Panc1 (cell line): Measurements from ENCODE around the gene SEPTIN2. TPM values are rescaled to one million over a fixed set of nuclear protein-coding genes. Genes with fewer than 3 reads are reported as not detected.

Experiments
- ATAC-seq: fragments of 200-7000 bp; cut with Tn5 transposase; 2 replicates; pipeline ENCODE4 v1.9.1; 2020; ENCODE audit warnings: mild to moderate bottlenecking, moderate library complexity
- BruUV-seq: library from RNA; stranded (reverse); fragments of 400-500 nt; replicated peaks from 2 replicates; lab custom pipeline; 2021; lab: Mats Ljungman, UMichigan
- CTCF ChIA-PET: fragments of 300-600 bp; sonication (Branson Sonifier 250); formaldehyde crosslinking; loops from one replicate; lab custom pipeline; 2022; ENCODE audit warnings: antibody characterized with exemption; lab: Charles Lee
- POLR2A ChIA-PET: fragments of 300-600 bp; sonication (Branson Sonifier 250); formaldehyde crosslinking; loops from one replicate; lab custom pipeline; 2022; ENCODE audit warnings: antibody characterized with exemption; lab: Charles Lee
- DNase-seq: peaks from one replicate; pipeline ENCODE4 v3.0.0-alpha.2; 2010; ENCODE audit warnings: low read depth, low spot score
- H3K27ac ChIP-seq: 2 replicates; pipeline ENCODE4 v1.5.1; 2011; ENCODE audit warnings: mild to moderate bottlenecking, low read length, inconsistent platforms
- H3K27me3 ChIP-seq: fragments of 200-500 bp; sonication (Bioruptor generic); 2 replicates; pipeline ENCODE4 v1.6.0; 2014; ENCODE audit warnings: low read length, inconsistent platforms; ENCODE audit not compliant: control insufficient read depth, insufficient read depth
- H3K36me3 ChIP-seq: fragments of 200-500 bp; sonication (Bioruptor generic); 2 replicates; pipeline ENCODE4 v1.5.1; 2014; ENCODE audit warnings: inconsistent platforms, mild to moderate bottlenecking, low read length, moderate library complexity; ENCODE audit not compliant: control insufficient read depth, insufficient read depth
- H3K4me1 ChIP-seq: 2 replicates; pipeline ENCODE4 v1.5.1; 2011; ENCODE audit warnings: inconsistent platforms, mild to moderate bottlenecking, low read length, moderate library complexity; ENCODE audit not compliant: control insufficient read depth, insufficient read depth
- H3K4me3 ChIP-seq, 2 experiments: 2 replicates each; pipeline ENCODE4 v1.5.1; 2011 to 2012; ENCODE audit warnings: low read depth in 2 of 2, low read length in 2 of 2, mild to moderate bottlenecking in 2 of 2, inconsistent platforms in 1 of 2, moderate library complexity in 1 of 2
- H3K9me3 ChIP-seq: fragments of 200-500 bp; sonication (Bioruptor generic); 2 replicates; pipeline ENCODE4 v1.5.1; 2014; ENCODE audit warnings: low read depth, mild to moderate bottlenecking, inconsistent platforms, low read length, moderate library complexity; ENCODE audit not compliant: control insufficient read depth, insufficient read depth
- POLR2AphosphoS5 ChIP-seq: IDR thresholded peaks from 2 replicates; pipeline ENCODE4 v1.6.1; 2012; ENCODE audit warnings: mild to moderate bottlenecking, low read depth, low read length, moderate library complexity
- SIN3A ChIP-seq: IDR thresholded peaks from 2 replicates; pipeline ENCODE4 v1.6.1; 2012; ENCODE audit warnings: low read depth, mild to moderate bottlenecking, low read length, moderate library complexity, borderline replicate concordance; ENCODE audit not compliant: insufficient read depth
- TCF7L2 ChIP-seq: IDR thresholded peaks from 2 replicates; pipeline ENCODE4 v1.6.1; 2011; ENCODE audit warnings: mild to moderate bottlenecking, low read depth, low read length, inconsistent platforms
- in situ Hi-C: cut with HindIII; loops from 2 replicates; pipeline ENCODE4 v1.10.0; 2016; ENCODE audit warnings: low sequenced_read_pairs, low pct_unique_long_range_greater_than_20kb
- intact Hi-C: fragments of 100-400 bp; cut with micrococcal nuclease; formaldehyde crosslinking; loops from one replicate; pipeline ENCODE4 v1.10.0; 2022; ENCODE audit not compliant: unreplicated experiment
- total RNA-seq: library from RNA; stranded (reverse); gene quantifications from one replicate; pipeline ENCODE4 v1.2.1, GENCODE V29; 2021; ENCODE audit not compliant: unreplicated experiment
- TF ChIP-seq, protein P1 (sequence below): fragments of 450-650 bp; IDR thresholded peaks from 2 replicates; pipeline ENCODE4 v1.5.1; 2017; ENCODE audit warnings: mild to moderate bottlenecking
- TF ChIP-seq, protein P2 (sequence below), 2 experiments: IDR thresholded peaks; 2 replicates each; pipeline ENCODE4 v1.6.1; 2011 to 2012; ENCODE audit warnings: low read depth in 2 of 2, control low read depth in 1 of 2, low read length in 1 of 2, mild to moderate bottlenecking in 1 of 2, moderate library complexity in 1 of 2; ENCODE audit not compliant: insufficient read depth in 1 of 2

Gene SEPTIN2
- total RNA-seq, 1 experiment from 2014 or later, result 303 TPM

DNA sequence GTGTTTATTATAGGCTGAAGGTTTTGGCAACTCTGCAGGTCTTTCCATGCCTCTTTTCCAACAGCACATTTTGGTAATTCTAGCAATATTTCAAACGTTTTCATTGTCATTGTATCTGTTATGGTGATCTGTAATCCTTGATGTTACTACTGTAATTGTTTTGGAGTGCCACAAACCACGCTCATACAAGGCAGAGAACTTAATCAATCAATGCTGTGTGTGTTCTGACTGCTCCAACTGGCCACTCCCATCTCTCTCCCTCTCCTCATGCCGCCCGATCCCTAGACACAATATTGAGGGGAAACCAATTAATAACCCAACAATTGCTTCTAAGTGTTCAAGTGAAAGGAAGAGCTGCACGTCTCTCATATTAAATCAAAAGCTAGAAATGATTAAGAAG, 33.2 kb upstream of the SEPTIN2 start:
- BruUV-seq, result no TSS peak

DNA sequence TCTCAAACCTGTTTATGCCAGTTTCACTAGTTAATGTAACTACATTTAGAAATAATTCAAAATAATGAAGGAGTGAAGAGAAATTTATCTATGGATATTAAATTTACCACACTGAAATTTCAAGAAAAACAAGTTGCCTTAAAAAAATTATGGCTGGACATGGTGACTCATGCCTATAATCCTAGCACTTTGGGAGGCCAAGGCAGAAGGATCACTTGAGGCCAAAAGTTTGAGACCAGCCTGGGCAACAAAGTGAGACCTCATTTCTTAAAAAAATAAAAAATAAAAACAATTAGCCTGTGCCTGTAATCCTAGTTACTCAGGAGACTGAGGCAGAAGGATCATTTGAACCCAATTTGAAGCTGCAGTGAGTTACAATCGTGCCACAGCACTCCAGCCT, 30.1 kb upstream of the SEPTIN2 start:
- no TSS peak for BruUV-seq

More for the DNA sequence above, 33.2 kb upstream of the SEPTIN2 start:
- no peak overlapping the region for H3K27ac ChIP-seq
- H3K4me1 ChIP-seq, result peaks cover 17% of the 10 kb centered on the region; the same call in 1 of the 2 replicates
- POLR2A ChIA-PET, result interaction anchor here (0.6 kb wide), 1 partner anchor 50 kb away, joined by 3 read pairs; no protein-coding TSS in a partner anchor
- DNase-seq (no peak), ATAC-seq (no peak)
- in situ Hi-C loops, result no loop called here
- CTCF ChIA-PET, result no interaction called here
- intact Hi-C loops, result no loop called here
- no peaks in the 10 kb centered on the region for H3K36me3 ChIP-seq
- no peaks in the 10 kb centered on the region for H3K9me3 ChIP-seq
- H3K27me3 ChIP-seq, result no peaks in the 10 kb centered on the region
- H3K4me3 ChIP-seq, result no peak overlapping the region
- TF ChIP-seq TCF7L2, result no peak
- TF ChIP-seq SIN3A, result no peak
- TF ChIP-seq, protein P1, sequence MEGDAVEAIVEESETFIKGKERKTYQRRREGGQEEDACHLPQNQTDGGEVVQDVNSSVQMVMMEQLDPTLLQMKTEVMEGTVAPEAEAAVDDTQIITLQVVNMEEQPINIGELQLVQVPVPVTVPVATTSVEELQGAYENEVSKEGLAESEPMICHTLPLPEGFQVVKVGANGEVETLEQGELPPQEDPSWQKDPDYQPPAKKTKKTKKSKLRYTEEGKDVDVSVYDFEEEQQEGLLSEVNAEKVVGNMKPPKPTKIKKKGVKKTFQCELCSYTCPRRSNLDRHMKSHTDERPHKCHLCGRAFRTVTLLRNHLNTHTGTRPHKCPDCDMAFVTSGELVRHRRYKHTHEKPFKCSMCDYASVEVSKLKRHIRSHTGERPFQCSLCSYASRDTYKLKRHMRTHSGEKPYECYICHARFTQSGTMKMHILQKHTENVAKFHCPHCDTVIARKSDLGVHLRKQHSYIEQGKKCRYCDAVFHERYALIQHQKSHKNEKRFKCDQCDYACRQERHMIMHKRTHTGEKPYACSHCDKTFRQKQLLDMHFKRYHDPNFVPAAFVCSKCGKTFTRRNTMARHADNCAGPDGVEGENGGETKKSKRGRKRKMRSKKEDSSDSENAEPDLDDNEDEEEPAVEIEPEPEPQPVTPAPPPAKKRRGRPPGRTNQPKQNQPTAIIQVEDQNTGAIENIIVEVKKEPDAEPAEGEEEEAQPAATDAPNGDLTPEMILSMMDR, result no peak
- TF ChIP-seq, protein P2, sequence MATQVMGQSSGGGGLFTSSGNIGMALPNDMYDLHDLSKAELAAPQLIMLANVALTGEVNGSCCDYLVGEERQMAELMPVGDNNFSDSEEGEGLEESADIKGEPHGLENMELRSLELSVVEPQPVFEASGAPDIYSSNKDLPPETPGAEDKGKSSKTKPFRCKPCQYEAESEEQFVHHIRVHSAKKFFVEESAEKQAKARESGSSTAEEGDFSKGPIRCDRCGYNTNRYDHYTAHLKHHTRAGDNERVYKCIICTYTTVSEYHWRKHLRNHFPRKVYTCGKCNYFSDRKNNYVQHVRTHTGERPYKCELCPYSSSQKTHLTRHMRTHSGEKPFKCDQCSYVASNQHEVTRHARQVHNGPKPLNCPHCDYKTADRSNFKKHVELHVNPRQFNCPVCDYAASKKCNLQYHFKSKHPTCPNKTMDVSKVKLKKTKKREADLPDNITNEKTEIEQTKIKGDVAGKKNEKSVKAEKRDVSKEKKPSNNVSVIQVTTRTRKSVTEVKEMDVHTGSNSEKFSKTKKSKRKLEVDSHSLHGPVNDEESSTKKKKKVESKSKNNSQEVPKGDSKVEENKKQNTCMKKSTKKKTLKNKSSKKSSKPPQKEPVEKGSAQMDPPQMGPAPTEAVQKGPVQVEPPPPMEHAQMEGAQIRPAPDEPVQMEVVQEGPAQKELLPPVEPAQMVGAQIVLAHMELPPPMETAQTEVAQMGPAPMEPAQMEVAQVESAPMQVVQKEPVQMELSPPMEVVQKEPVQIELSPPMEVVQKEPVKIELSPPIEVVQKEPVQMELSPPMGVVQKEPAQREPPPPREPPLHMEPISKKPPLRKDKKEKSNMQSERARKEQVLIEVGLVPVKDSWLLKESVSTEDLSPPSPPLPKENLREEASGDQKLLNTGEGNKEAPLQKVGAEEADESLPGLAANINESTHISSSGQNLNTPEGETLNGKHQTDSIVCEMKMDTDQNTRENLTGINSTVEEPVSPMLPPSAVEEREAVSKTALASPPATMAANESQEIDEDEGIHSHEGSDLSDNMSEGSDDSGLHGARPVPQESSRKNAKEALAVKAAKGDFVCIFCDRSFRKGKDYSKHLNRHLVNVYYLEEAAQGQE (IDR thresholded peaks at IDR 0.05; ENCODE audit: insufficient read depth in 1 of 2, low read depth in 2 of 2, low read length in 1 of 2), result no peak
- no peak for TF ChIP-seq POLR2AphosphoS5

More for the DNA sequence above, 30.1 kb upstream of the SEPTIN2 start:
- in situ Hi-C loops (no loop called here), intact Hi-C loops (no loop called here)
- peaks cover 5% of the 10 kb centered on the region; the same call in 1 of the 2 replicates for H3K4me1 ChIP-seq
- H3K27me3 ChIP-seq, result no peaks in the 10 kb centered on the region
- no peak for ATAC-seq
- H3K36me3 ChIP-seq, result no peaks in the 10 kb centered on the region
- no peak for DNase-seq
- ChIA-PET POLR2A (no interaction called here), CTCF (no interaction called here)
- TF ChIP-seq, protein P2 (IDR thresholded peaks at IDR 0.05; ENCODE audit: insufficient read depth in 1 of 2, low read depth in 2 of 2, low read length in 1 of 2), result no peak
- TF ChIP-seq POLR2AphosphoS5, result no peak
- TF ChIP-seq SIN3A, result no peak
- TF ChIP-seq, protein P1, result no peak
- TF ChIP-seq TCF7L2, result no peak
- no peak overlapping the region for H3K4me3 ChIP-seq
- no peak overlapping the region for H3K27ac ChIP-seq
- no peaks in the 10 kb centered on the region for H3K9me3 ChIP-seq
